Globus pallidus (tissue), 1 donor: ENCODE measurements around the gene LDLR.
"Not testable (repeated sequence)": the region's sequence is repeated elsewhere in the genome, so short reads cannot be mapped to it uniquely, and the experiment has no call there.

Experiments
- DNase-seq: peaks from one replicate; pipeline ENCODE4 v3.0.0-alpha.2; 2015; ENCODE audit warnings: low spot score

The LDLR gene

GRCh38 chr19:11073568-11073967, 15.7 kb upstream of the LDLR start:
- no peak for DNase-seq

GRCh38 chr19:11076792-11077191, 12.5 kb upstream of the LDLR start:
- not testable (repeated sequence) for DNase-seq

GRCh38 chr19:11078893-11079292, 10.4 kb upstream of the LDLR start:
- no peak for DNase-seq

GRCh38 chr19:11079999-11080398, 9.3 kb upstream of the LDLR start:
- DNase-seq = no peak

- no peak for DNase-seq
Measured at GRCh38 chr19:11087870-11088505, 1.3 kb upstream of the LDLR start.

- peak; percentile 58 for DNase-seq
Measured at GRCh38 chr19:11088506-11089253, 583 bp upstream of the LDLR start.

GRCh38 chr19:11090014-11090263, 676 bp downstream of the LDLR start:
- not testable (repeated sequence) for DNase-seq

- peak; percentile 96 for DNase-seq
Measured at GRCh38 chr19:11090264-11090996, 1.2 kb downstream of the LDLR start.

GRCh38 chr19:11090997-11091702, 1.9 kb downstream of the LDLR start:
- peak; percentile 12 for DNase-seq

GRCh38 chr19:11091703-11092153, 2.5 kb downstream of the LDLR start:
- DNase-seq = peak; percentile 45

GRCh38 chr19:11092181-11092538, 2.9 kb downstream of the LDLR start:
- DNase-seq = peak; percentile 16

GRCh38 chr19:11093689-11094238, 4.5 kb downstream of the LDLR start:
- DNase-seq = no peak

- DNase-seq = no peak
Measured at GRCh38 chr19:11094520-11094894, 5.2 kb downstream of the LDLR start.

GRCh38 chr19:11096210-11096841, 7.1 kb downstream of the LDLR start:
- no peak for DNase-seq

GRCh38 chr19:11097367-11097766, 8.1 kb downstream of the LDLR start:
- not testable (repeated sequence) for DNase-seq

GRCh38 chr19:11098327-11098726, 9.1 kb downstream of the LDLR start:
- no peak for DNase-seq

GRCh38 chr19:11098861-11099260, 9.6 kb downstream of the LDLR start:
- no peak for DNase-seq

- no peak for DNase-seq
Measured at GRCh38 chr19:11100049-11100448, 10.8 kb downstream of the LDLR start.

GRCh38 chr19:11101057-11101456, 11.8 kb downstream of the LDLR start:
- no peak for DNase-seq

GRCh38 chr19:11102944-11103343, 13.7 kb downstream of the LDLR start:
- DNase-seq = no peak

GRCh38 chr19:11103667-11104066, 14.4 kb downstream of the LDLR start:
- not testable (repeated sequence) for DNase-seq
